ENCODE measurements around the gene FBRSL1.

Gene FBRSL1

GRCh38 chr12:132558042-132558856 lies 68.3 kb downstream of the FBRSL1 start:
- H3K9me3 ChIP-seq (replicated peaks; ENCODE audit: low read length): no peaks in the 10 kb centered on the region
- no peaks in the 10 kb centered on the region for H3K27me3 ChIP-seq (ENCODE audit: control insufficient read depth, insufficient read depth, low read length)
- no peak overlapping the region for H3K4me2 ChIP-seq (ENCODE audit: low read length)
- peaks cover 8% of the 10 kb centered on the region for H3K4me1 ChIP-seq (ENCODE audit: control insufficient read depth, insufficient read depth, low read length)
- H3K36me3 ChIP-seq (ENCODE audit: insufficient read depth, low read length): no peaks in the 10 kb centered on the region
- H3K9ac ChIP-seq (ENCODE audit: low read depth, low read length): no peak overlapping the region
- H3K4me3 ChIP-seq (ENCODE audit: low read length): no peak overlapping the region

GRCh38 chr12:132558861-132559623 lies 69.1 kb downstream of the FBRSL1 start:
- Histone ChIP-seq H3K9ac (ENCODE audit: low read depth, low read length) (peak overlapping the region; percentile 38), H3K4me1 (ENCODE audit: control insufficient read depth, insufficient read depth, low read length) (peaks cover 8% of the 10 kb centered on the region), H3K9me3 (replicated peaks; ENCODE audit: low read length) (no peaks in the 10 kb centered on the region), H3K36me3 (ENCODE audit: insufficient read depth, low read length) (no peaks in the 10 kb centered on the region), H3K4me3 (ENCODE audit: low read length) (peak overlapping the region; percentile 77), H3K27me3 (ENCODE audit: control insufficient read depth, insufficient read depth, low read length) (no peaks in the 10 kb centered on the region), H3K4me2 (ENCODE audit: low read length) (peak overlapping the region; percentile 82)

GRCh38 chr12:132559652-132560363 lies 69.9 kb downstream of the FBRSL1 start:
- H3K36me3 ChIP-seq (ENCODE audit: insufficient read depth, low read length): no peaks in the 10 kb centered on the region
- peak overlapping the region; percentile 77 for H3K4me3 ChIP-seq (ENCODE audit: low read length)
- H3K27me3 ChIP-seq (ENCODE audit: control insufficient read depth, insufficient read depth, low read length): no peaks in the 10 kb centered on the region
- peak overlapping the region; percentile 44 for H3K9ac ChIP-seq (ENCODE audit: low read depth, low read length)
- H3K4me1 ChIP-seq (ENCODE audit: control insufficient read depth, insufficient read depth, low read length): peaks cover 8% of the 10 kb centered on the region
- H3K9me3 ChIP-seq (replicated peaks; ENCODE audit: low read length): no peaks in the 10 kb centered on the region
- peak overlapping the region; percentile 82 for H3K4me2 ChIP-seq (ENCODE audit: low read length)

GRCh38 chr12:132560364-132560613 lies 70.3 kb downstream of the FBRSL1 start:
- peak overlapping the region; percentile 82 for H3K4me2 ChIP-seq (ENCODE audit: low read length)
- no peaks in the 10 kb centered on the region for H3K9me3 ChIP-seq (replicated peaks; ENCODE audit: low read length)
- H3K4me3 ChIP-seq (ENCODE audit: low read length): peak overlapping the region; percentile 77
- peaks cover 8% of the 10 kb centered on the region for H3K4me1 ChIP-seq (ENCODE audit: control insufficient read depth, insufficient read depth, low read length)
- H3K9ac ChIP-seq (ENCODE audit: low read depth, low read length): peak overlapping the region; percentile 44
- no peaks in the 10 kb centered on the region for H3K36me3 ChIP-seq (ENCODE audit: insufficient read depth, low read length)
- no peaks in the 10 kb centered on the region for H3K27me3 ChIP-seq (ENCODE audit: control insufficient read depth, insufficient read depth, low read length)

GRCh38 chr12:132560614-132561426 lies 70.9 kb downstream of the FBRSL1 start:
- Histone ChIP-seq H3K4me2 (ENCODE audit: low read length) (peak overlapping the region; percentile 82), H3K36me3 (ENCODE audit: insufficient read depth, low read length) (no peaks in the 10 kb centered on the region), H3K4me3 (ENCODE audit: low read length) (peak overlapping the region; percentile 77), H3K27me3 (ENCODE audit: control insufficient read depth, insufficient read depth, low read length) (no peaks in the 10 kb centered on the region), H3K9ac (ENCODE audit: low read depth, low read length) (peak overlapping the region; percentile 44), H3K4me1 (ENCODE audit: control insufficient read depth, insufficient read depth, low read length) (peaks cover 8% of the 10 kb centered on the region), H3K9me3 (replicated peaks; ENCODE audit: low read length) (no peaks in the 10 kb centered on the region)

All from skeletal muscle satellite cell (primary cell).